Neural crest cell (in vitro differentiated cells): ENCODE data around the gene RASAL1. TPM values are rescaled to one million over a fixed set of nuclear protein-coding genes. Genes with fewer than 3 reads are reported as not detected.
A peak's percentile ranks its signal among the peaks of the same experiment; 100 is the strongest.

Experiments used
- DNase-seq: peaks from one replicate; pipeline ENCODE4 v3.0.0; 2021; ENCODE audit warnings: low read depth, mixed read lengths, low spot score
- H3K27ac Mint-ChIP-seq: one replicate; pipeline ENCODE4 v1.8.0; 2021; ENCODE audit warnings: mild to moderate bottlenecking, mixed read lengths; ENCODE audit not compliant: unreplicated experiment
- H3K27me3 Mint-ChIP-seq: 2 replicates; pipeline ENCODE4 v1.8.0; 2021; ENCODE audit warnings: low read depth, mild to moderate bottlenecking, mixed read lengths
- H3K36me3 Mint-ChIP-seq: 2 replicates; pipeline ENCODE4 v1.8.0; 2021; ENCODE audit warnings: low read depth, mild to moderate bottlenecking, mixed read lengths
- H3K4me1 Mint-ChIP-seq: 2 replicates; pipeline ENCODE4 v1.8.0; 2021; ENCODE audit warnings: mixed read lengths
- H3K4me3 Mint-ChIP-seq: one replicate; pipeline ENCODE4 v1.8.0; 2021; ENCODE audit warnings: mild to moderate bottlenecking, mixed read lengths
- H3K9me3 Mint-ChIP-seq: 2 replicates; pipeline ENCODE4 v1.8.0; 2021; ENCODE audit warnings: mixed read lengths
- total RNA-seq: library from RNA; stranded (reverse); gene quantifications from 2 replicates; pipeline ENCODE4 v1.2.1, GENCODE V29; 2021
- TF ChIP-seq, protein P1 (sequence below): fragments of 200-600 bp; sonication (generic); conservative IDR thresholded peaks from 2 replicates; pipeline ENCODE4 v1.5.0; 2021; ENCODE audit warnings: antibody characterized with exemption, mild to moderate bottlenecking

The RASAL1 gene
- total RNA-seq, 1 donor from 2014 or later = not detected

DNA sequence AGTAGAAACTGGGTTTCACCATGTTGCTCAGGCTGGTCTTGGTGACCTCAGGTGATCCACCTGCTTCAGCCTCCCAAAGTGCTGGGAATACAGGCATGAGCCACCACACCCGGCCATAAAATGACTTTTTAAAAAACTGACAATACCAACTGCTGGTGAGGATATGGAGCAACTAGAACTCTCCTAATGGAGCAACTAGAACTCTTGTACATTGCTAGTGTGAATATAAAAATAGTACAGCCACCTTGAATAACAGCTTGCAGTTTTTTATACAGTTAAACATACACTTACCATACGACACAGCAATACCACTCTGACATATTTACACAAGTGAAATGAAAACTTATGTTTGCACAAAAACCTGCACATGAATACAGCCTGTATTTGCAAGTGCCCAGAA lies 11.4 kb upstream of the RASAL1 start:
- H3K4me1 Mint-ChIP-seq = peaks cover 12% of the 10 kb centered on the region
- peaks cover 32% of the 10 kb centered on the region for H3K27me3 Mint-ChIP-seq
- H3K27ac Mint-ChIP-seq = no peak overlapping the region
- no peak for DNase-seq
- no peaks in the 10 kb centered on the region for H3K36me3 Mint-ChIP-seq
- H3K4me3 Mint-ChIP-seq = no peak overlapping the region
- peaks cover 5% of the 10 kb centered on the region for H3K9me3 Mint-ChIP-seq
- TF ChIP-seq, protein P1, sequence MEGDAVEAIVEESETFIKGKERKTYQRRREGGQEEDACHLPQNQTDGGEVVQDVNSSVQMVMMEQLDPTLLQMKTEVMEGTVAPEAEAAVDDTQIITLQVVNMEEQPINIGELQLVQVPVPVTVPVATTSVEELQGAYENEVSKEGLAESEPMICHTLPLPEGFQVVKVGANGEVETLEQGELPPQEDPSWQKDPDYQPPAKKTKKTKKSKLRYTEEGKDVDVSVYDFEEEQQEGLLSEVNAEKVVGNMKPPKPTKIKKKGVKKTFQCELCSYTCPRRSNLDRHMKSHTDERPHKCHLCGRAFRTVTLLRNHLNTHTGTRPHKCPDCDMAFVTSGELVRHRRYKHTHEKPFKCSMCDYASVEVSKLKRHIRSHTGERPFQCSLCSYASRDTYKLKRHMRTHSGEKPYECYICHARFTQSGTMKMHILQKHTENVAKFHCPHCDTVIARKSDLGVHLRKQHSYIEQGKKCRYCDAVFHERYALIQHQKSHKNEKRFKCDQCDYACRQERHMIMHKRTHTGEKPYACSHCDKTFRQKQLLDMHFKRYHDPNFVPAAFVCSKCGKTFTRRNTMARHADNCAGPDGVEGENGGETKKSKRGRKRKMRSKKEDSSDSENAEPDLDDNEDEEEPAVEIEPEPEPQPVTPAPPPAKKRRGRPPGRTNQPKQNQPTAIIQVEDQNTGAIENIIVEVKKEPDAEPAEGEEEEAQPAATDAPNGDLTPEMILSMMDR = no peak

- TF ChIP-seq, protein P1 = no peak
- no peak overlapping the region for H3K4me3 Mint-ChIP-seq
- H3K36me3 Mint-ChIP-seq = no peaks in the 10 kb centered on the region
- H3K27ac Mint-ChIP-seq = no peak overlapping the region
- peaks cover 12% of the 10 kb centered on the region for H3K4me1 Mint-ChIP-seq
- peaks cover 25% of the 10 kb centered on the region for H3K27me3 Mint-ChIP-seq
- no peak for DNase-seq
- peaks cover 5% of the 10 kb centered on the region for H3K9me3 Mint-ChIP-seq
Measured at GRCh38 chr12:113145720-113146551, 10.4 kb upstream of the RASAL1 start.

DNA sequence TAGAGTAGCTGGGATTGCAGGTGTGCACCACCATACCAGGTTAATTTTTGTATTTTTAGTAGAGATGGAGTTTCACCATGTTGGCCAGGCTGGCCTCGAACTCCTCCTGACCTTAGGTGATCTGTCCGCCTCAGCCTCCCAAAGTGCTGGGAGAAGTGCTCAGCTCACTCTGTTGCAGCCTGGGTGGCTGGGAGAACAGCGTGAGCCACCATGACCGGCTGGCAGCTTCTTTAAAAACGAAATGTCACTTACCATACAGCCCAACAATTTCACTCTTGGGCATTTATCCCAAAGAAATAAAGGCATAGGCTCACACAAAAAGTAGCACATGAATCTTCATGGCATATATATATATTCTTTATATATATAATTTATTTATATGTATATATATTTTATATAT lies 9.2 kb upstream of the RASAL1 start:
- Mint-ChIP-seq H3K27me3 (peaks cover 21% of the 10 kb centered on the region), H3K9me3 (peaks cover 5% of the 10 kb centered on the region), H3K36me3 (no peaks in the 10 kb centered on the region), H3K27ac (no peak overlapping the region), H3K4me3 (no peak overlapping the region), H3K4me1 (peaks cover 5% of the 10 kb centered on the region)
- no peak for DNase-seq
- TF ChIP-seq, protein P1 = no peak

- H3K36me3 Mint-ChIP-seq = no peaks in the 10 kb centered on the region
- H3K27ac Mint-ChIP-seq = no peak overlapping the region
- no peak overlapping the region for H3K4me3 Mint-ChIP-seq
- H3K27me3 Mint-ChIP-seq = peaks cover 20% of the 10 kb centered on the region
- H3K4me1 Mint-ChIP-seq = no peaks in the 10 kb centered on the region
- no peak for DNase-seq
- TF ChIP-seq, protein P1 = no peak
- peaks cover 5% of the 10 kb centered on the region for H3K9me3 Mint-ChIP-seq
Measured at GRCh38 chr12:113143959-113144358, 8.4 kb upstream of the RASAL1 start.

GRCh38 chr12:113142886-113143332 lies 7.3 kb upstream of the RASAL1 start:
- Mint-ChIP-seq H3K27me3 (peaks cover 25% of the 10 kb centered on the region), H3K4me1 (no peaks in the 10 kb centered on the region), H3K36me3 (no peaks in the 10 kb centered on the region), H3K4me3 (no peak overlapping the region), H3K27ac (peak overlapping the region; percentile 71), H3K9me3 (peaks cover 5% of the 10 kb centered on the region)
- no peak for DNase-seq
- TF ChIP-seq, protein P1 = no peak
